G401 (cell line): Measurements from ENCODE around the gene SPPL3. TPM values are rescaled to one million over a fixed set of nuclear protein-coding genes. Genes with fewer than 3 reads are reported as not detected.
"Not testable (repeated sequence)": the region's sequence is repeated elsewhere in the genome, so short reads cannot be mapped to it uniquely, and the experiment has no call there.

Source experiments
- DNase-seq: peaks from one replicate; pipeline ENCODE4 v3.0.0-alpha.2; 2015; ENCODE audit warnings: low spot score
- in situ Hi-C: cut with HindIII; loops from 2 replicates; pipeline ENCODE4 v1.10.0; 2016; ENCODE audit warnings: low sequenced_read_pairs, mixed read lengths
- total RNA-seq: library from RNA; depleted of rRNA; stranded (reverse); fragments of >200 nt; shearing (Covaris generic); gene quantifications from 2 replicates; pipeline ENCODE4 v1.2.3, GENCODE V29; 2014

SPPL3 gene
- total RNA-seq, 1 experiment from 2014 or later, result 12.2 TPM

GRCh38 chr12:120925740-120926563, 21.8 kb upstream of the SPPL3 start:
- in situ Hi-C loops, result no loop called here
- DNase-seq, result no peak

GRCh38 chr12:120922279-120922678, 18.1 kb upstream of the SPPL3 start:
- no peak for DNase-seq
- in situ Hi-C loops, result no loop called here

GRCh38 chr12:120921637-120922036, 17.5 kb upstream of the SPPL3 start:
- in situ Hi-C loops, result no loop called here
- no peak for DNase-seq

GRCh38 chr12:120920178-120920577, 16.0 kb upstream of the SPPL3 start:
- DNase-seq, result no peak
- in situ Hi-C loops, result no loop called here

- no peak for DNase-seq
- in situ Hi-C loops, result no loop called here
These were observed 13.6 kb upstream of the SPPL3 start for GRCh38 chr12:120917748-120918147.

GRCh38 chr12:120916561-120916960, 12.4 kb upstream of the SPPL3 start:
- in situ Hi-C loops, result no loop called here
- DNase-seq, result no peak

GRCh38 chr12:120914794-120915193, 10.6 kb upstream of the SPPL3 start:
- in situ Hi-C loops, result no loop called here
- no peak for DNase-seq

GRCh38 chr12:120909633-120910298, 5.6 kb upstream of the SPPL3 start:
- in situ Hi-C loops, result no loop called here
- DNase-seq, result no peak

- DNase-seq, result no peak
- in situ Hi-C loops, result no loop called here
These were observed 1.8 kb upstream of the SPPL3 start for GRCh38 chr12:120905856-120906384.

GRCh38 chr12:120903412-120904196, 554 bp downstream of the SPPL3 start:
- peak; percentile 29 for DNase-seq
- in situ Hi-C loops, result no loop called here

- no peak for DNase-seq
- in situ Hi-C loops, result no loop called here
These were observed 1.2 kb downstream of the SPPL3 start for GRCh38 chr12:120902846-120903411.

- in situ Hi-C loops, result no loop called here
- no peak for DNase-seq
These were observed 2.3 kb downstream of the SPPL3 start for GRCh38 chr12:120901818-120902217.

- DNase-seq, in situ Hi-C loops: not testable (repeated sequence)
These were observed 3.1 kb downstream of the SPPL3 start for GRCh38 chr12:120901101-120901500.

- DNase-seq, result no peak
- in situ Hi-C loops, result no loop called here
These were observed 8.6 kb downstream of the SPPL3 start for GRCh38 chr12:120895532-120895931.

GRCh38 chr12:120892265-120892664, 11.9 kb downstream of the SPPL3 start:
- in situ Hi-C loops, result no loop called here

GRCh38 chr12:120890963-120891362, 13.2 kb downstream of the SPPL3 start:
- no peak for DNase-seq
- in situ Hi-C loops, result no loop called here

More at GRCh38 chr12:120892265-120892664, 11.9 kb downstream of the SPPL3 start:
- no peak for DNase-seq

GRCh38 chr12:120887253-120888043, 16.7 kb downstream of the SPPL3 start:
- in situ Hi-C loops, result no loop called here
- DNase-seq, result no peak

GRCh38 chr12:120886199-120887018, 17.7 kb downstream of the SPPL3 start:
- in situ Hi-C loops, result no loop called here
- no peak for DNase-seq
